IPS DF 19.7 (cell line): Measurements from ENCODE around the gene LMNB1.
A peak's percentile ranks its signal among the peaks of the same experiment; 100 is the strongest.
"Not testable (repeated sequence)": the region's sequence is repeated elsewhere in the genome, so short reads cannot be mapped to it uniquely, and the experiment has no call there.

Experiments
- DNase-seq: peaks from one replicate; pipeline ENCODE4 v3.0.0-alpha.2; 2013; ENCODE audit warnings: low read depth, low spot score

LMNB1 gene

GRCh38 chr5:126777975-126778674 lies 1.2 kb downstream of the LMNB1 start:
- DNase-seq, result peak; percentile 75

GRCh38 chr5:126778675-126779403 lies 1.9 kb downstream of the LMNB1 start:
- DNase-seq, result no peak

GRCh38 chr5:126780165-126780827 lies 3.4 kb downstream of the LMNB1 start:
- no peak for DNase-seq

- DNase-seq, result not testable (repeated sequence)
Observed at GRCh38 chr5:126788409-126788808, 11.5 kb downstream of the LMNB1 start.

- DNase-seq, result no peak
Observed at GRCh38 chr5:126793097-126793496, 16.2 kb downstream of the LMNB1 start.

GRCh38 chr5:126793648-126794047 lies 16.7 kb downstream of the LMNB1 start:
- not testable (repeated sequence) for DNase-seq

- DNase-seq, result no peak
Observed at GRCh38 chr5:126794157-126794828, 17.4 kb downstream of the LMNB1 start.

GRCh38 chr5:126799780-126800179 lies 22.8 kb downstream of the LMNB1 start:
- no peak for DNase-seq

- DNase-seq, result no peak
Observed at GRCh38 chr5:126801174-126801991, 24.4 kb downstream of the LMNB1 start.

- no peak for DNase-seq
Observed at GRCh38 chr5:126801992-126802294, 25.0 kb downstream of the LMNB1 start.

- no peak for DNase-seq
Observed at GRCh38 chr5:126805063-126805462, 28.1 kb downstream of the LMNB1 start.

- no peak for DNase-seq
Observed at GRCh38 chr5:126808521-126808988, 31.6 kb downstream of the LMNB1 start.

- DNase-seq, result no peak
Observed at GRCh38 chr5:126809916-126810315, 33.0 kb downstream of the LMNB1 start.

- no peak for DNase-seq
Observed at GRCh38 chr5:126810596-126811380, 33.9 kb downstream of the LMNB1 start.

- no peak for DNase-seq
Observed at GRCh38 chr5:126811515-126812198, 34.7 kb downstream of the LMNB1 start.

- DNase-seq, result no peak
Observed at GRCh38 chr5:126812199-126812570, 35.2 kb downstream of the LMNB1 start.

GRCh38 chr5:126813799-126814198 lies 36.9 kb downstream of the LMNB1 start:
- DNase-seq, result not testable (repeated sequence)

GRCh38 chr5:126814721-126815404 lies 37.9 kb downstream of the LMNB1 start:
- DNase-seq, result no peak

GRCh38 chr5:126816649-126817048 lies 39.7 kb downstream of the LMNB1 start:
- no peak for DNase-seq
